Caco-2 (cell line): ENCODE results near the gene DET1. TPM values are rescaled to one million over a fixed set of nuclear protein-coding genes. Genes with fewer than 3 reads are reported as not detected.

ENCODE experiments used
- BruUV-seq: library from RNA; stranded (reverse); fragments of 400-500 nt; replicated peaks from 2 replicates; lab custom pipeline; 2021; lab: Mats Ljungman, UMichigan
- CTCF ChIA-PET: fragments of 300-600 bp; sonication (Branson Sonifier 250); formaldehyde crosslinking; loops from one replicate; lab custom pipeline; 2022; ENCODE audit warnings: antibody characterized with exemption; lab: Charles Lee
- POLR2A ChIA-PET: fragments of 300-600 bp; sonication (Branson Sonifier 250); formaldehyde crosslinking; loops from one replicate; lab custom pipeline; 2022; ENCODE audit warnings: antibody characterized with exemption; lab: Charles Lee
- DNase-seq, 2 experiments: peaks; one replicate each; pipeline versions ENCODE4 v3.0.0 to v3.0.0-alpha.2; 2020 to 2022
- H3K27me3 ChIP-seq: replicated peaks from 2 replicates; pipeline ENCODE4 v1.6.0; 2011; ENCODE audit warnings: low read length; ENCODE audit not compliant: control insufficient read depth, insufficient read depth
- H3K36me3 ChIP-seq: 2 replicates; pipeline ENCODE4 v1.5.1; 2011; ENCODE audit warnings: low read length; ENCODE audit not compliant: control insufficient read depth, insufficient read depth
- H3K4me1 ChIP-seq: fragments of 250-450 bp; sonication (Bioruptor Pico); 2 replicates; pipeline ENCODE4 v1.5.1; 2020; ENCODE audit warnings: mild to moderate bottlenecking
- H3K4me3 ChIP-seq: 2 replicates; pipeline ENCODE4 v1.5.1; 2011; ENCODE audit warnings: low read depth, mild to moderate bottlenecking, control low read depth, low read length
- H3K9me3 ChIP-seq: fragments of 250-450 bp; sonication (Bioruptor Pico); 2 replicates; pipeline ENCODE4 v1.5.1; 2020; ENCODE audit warnings: mild to moderate bottlenecking, moderate library complexity
- H3K27ac Mint-ChIP-seq: one replicate; pipeline ENCODE4 v1.8.0; 2022; ENCODE audit warnings: mixed read lengths; ENCODE audit not compliant: unreplicated experiment
- H3K27me3 Mint-ChIP-seq: one replicate; pipeline ENCODE4 v1.8.0; 2022; ENCODE audit warnings: mixed read lengths; ENCODE audit not compliant: insufficient read depth, unreplicated experiment
- H3K36me3 Mint-ChIP-seq: one replicate; pipeline ENCODE4 v1.8.0; 2022; ENCODE audit warnings: mild to moderate bottlenecking, mixed read lengths; ENCODE audit not compliant: insufficient read depth, unreplicated experiment
- H3K4me1 Mint-ChIP-seq: one replicate; pipeline ENCODE4 v1.8.0; 2022; ENCODE audit warnings: low read depth, mixed read lengths; ENCODE audit not compliant: unreplicated experiment
- H3K4me3 Mint-ChIP-seq: one replicate; pipeline ENCODE4 v1.8.0; 2022; ENCODE audit warnings: mild to moderate bottlenecking, moderate library complexity, mixed read lengths; ENCODE audit not compliant: unreplicated experiment
- H3K9me3 Mint-ChIP-seq: one replicate; pipeline ENCODE4 v1.8.0; 2022; ENCODE audit warnings: mixed read lengths; ENCODE audit not compliant: unreplicated experiment
- CTCF ChIP-seq, 2 experiments: fragments of 200-600 bp in 1 of 2; IDR thresholded peaks; 1 replicate in 1 of 2; 2 replicates in 1 of 2; pipeline versions ENCODE4 v1.5.1 to v1.8.0; 2011 to 2022; ENCODE audit warnings: antibody characterized with exemption in 1 of 2, control low read depth in 1 of 2, inconsistent platforms in 1 of 2, low read depth in 1 of 2, low read length in 1 of 2, mild to moderate bottlenecking in 1 of 2, moderate library complexity in 1 of 2; ENCODE audit not compliant: insufficient read depth in 1 of 2, severe bottlenecking in 1 of 2, unreplicated experiment in 1 of 2
- intact Hi-C: fragments of 100-400 bp; cut with micrococcal nuclease; formaldehyde crosslinking; loops from one replicate; pipeline ENCODE4 v1.10.0; 2022; ENCODE audit not compliant: unreplicated experiment
- total RNA-seq: library from RNA; stranded (reverse); gene quantifications from 2 replicates; pipeline ENCODE4 v1.2.3, GENCODE V29; 2022

DET1 gene
- total RNA-seq, 1 experiment from 2014 or later: 2.0 TPM

- no peaks in the 10 kb centered on the region for H3K27me3 Mint-ChIP-seq
- H3K27ac Mint-ChIP-seq: no peak overlapping the region
- no peaks in the 10 kb centered on the region for H3K4me1 Mint-ChIP-seq
- no peaks in the 10 kb centered on the region for H3K9me3 ChIP-seq
- H3K9me3 Mint-ChIP-seq: no peaks in the 10 kb centered on the region
- ChIA-PET POLR2A (no interaction called here), CTCF (no interaction called here)
- BruUV-seq: no TSS peak
- intact Hi-C loops: no loop called here
- no peak overlapping the region for H3K4me3 ChIP-seq
- no peak overlapping the region for H3K4me3 Mint-ChIP-seq
- no peak for TF ChIP-seq CTCF (IDR thresholded peaks at IDR 0.05; ENCODE audit: insufficient read depth in 1 of 2, low read depth in 1 of 2, low read length in 1 of 2, severe bottlenecking in 1 of 2, unreplicated experiment in 1 of 2)
- no peaks in the 10 kb centered on the region for H3K27me3 ChIP-seq
- no peak for DNase-seq
- H3K36me3 ChIP-seq: no peaks in the 10 kb centered on the region
- no peaks in the 10 kb centered on the region for H3K4me1 ChIP-seq
- no peaks in the 10 kb centered on the region for H3K36me3 Mint-ChIP-seq
Measured at GRCh38 chr15:88518903-88519302, 27.6 kb downstream of the DET1 start.

- intact Hi-C loops: loop anchor here (1.0 kb wide), 1 partner anchor 10 kb away; no protein-coding TSS in a partner anchor
- H3K9me3 ChIP-seq: no peaks in the 10 kb centered on the region
- H3K27me3 ChIP-seq: no peaks in the 10 kb centered on the region
- BruUV-seq: no TSS peak
- no peak for TF ChIP-seq CTCF (IDR thresholded peaks at IDR 0.05; ENCODE audit: insufficient read depth in 1 of 2, low read depth in 1 of 2, low read length in 1 of 2, severe bottlenecking in 1 of 2, unreplicated experiment in 1 of 2)
- H3K9me3 Mint-ChIP-seq: no peaks in the 10 kb centered on the region
- CTCF ChIA-PET: no interaction called here
- no peaks in the 10 kb centered on the region for H3K36me3 ChIP-seq
- no peak overlapping the region for H3K27ac Mint-ChIP-seq
- no peaks in the 10 kb centered on the region for H3K27me3 Mint-ChIP-seq
- POLR2A ChIA-PET: no interaction called here
- DNase-seq: no peak
- H3K36me3 Mint-ChIP-seq: no peaks in the 10 kb centered on the region
- H3K4me3 ChIP-seq: no peak overlapping the region
- H3K4me1 ChIP-seq: no peaks in the 10 kb centered on the region
- H3K4me1 Mint-ChIP-seq: no peaks in the 10 kb centered on the region
- H3K4me3 Mint-ChIP-seq: no peak overlapping the region
Measured at GRCh38 chr15:88513195-88513594, 33.3 kb downstream of the DET1 start.

GRCh38 chr15:88512601-88513000 is 33.9 kb downstream of the DET1 start:
- CTCF ChIA-PET: no interaction called here
- POLR2A ChIA-PET: no interaction called here

More at GRCh38 chr15:88512601-88513000, 33.9 kb downstream of the DET1 start:
- no peak for TF ChIP-seq CTCF (IDR thresholded peaks at IDR 0.05; ENCODE audit: insufficient read depth in 1 of 2, low read depth in 1 of 2, low read length in 1 of 2, severe bottlenecking in 1 of 2, unreplicated experiment in 1 of 2)
- no TSS peak for BruUV-seq
- Histone ChIP-seq H3K9me3 (no peaks in the 10 kb centered on the region), H3K4me3 (no peak overlapping the region), H3K36me3 (no peaks in the 10 kb centered on the region), H3K27me3 (no peaks in the 10 kb centered on the region), H3K4me1 (no peaks in the 10 kb centered on the region)
- no peaks in the 10 kb centered on the region for H3K27me3 Mint-ChIP-seq
- H3K36me3 Mint-ChIP-seq: no peaks in the 10 kb centered on the region
- intact Hi-C loops: no loop called here
- H3K4me1 Mint-ChIP-seq: no peaks in the 10 kb centered on the region
- H3K9me3 Mint-ChIP-seq: no peaks in the 10 kb centered on the region
- no peak overlapping the region for H3K27ac Mint-ChIP-seq
- H3K4me3 Mint-ChIP-seq: no peak overlapping the region
- no peak for DNase-seq
